Kidney (tissue), 14 donors: ENCODE measurements around the gene ECE2. TPM values are rescaled to one million over a fixed set of nuclear protein-coding genes. Genes with fewer than 3 reads are reported as not detected.

Source experiments
- DNase-seq, 5 donors: peaks; one replicate each; pipeline ENCODE4 v3.0.0-alpha.2; 2013 to 2020
- FAIRE-seq: peaks from 2 replicates; lab custom pipeline; 2012; peaks lifted over from hg19 to GRCh38; lab: Jason Lieb, UNC
- H3K27ac ChIP-seq, 2 donors: one replicate each; pipeline ENCODE4 v1.7.0; 2013; ENCODE audit warnings: low read depth in 2 of 2, low read length in 2 of 2, inconsistent platforms in 1 of 2
- H3K27me3 ChIP-seq: one replicate; pipeline ENCODE4 v1.7.1; 2013; ENCODE audit warnings: low read length, inconsistent platforms; ENCODE audit not compliant: control insufficient read depth, insufficient read depth
- H3K36me3 ChIP-seq, 3 donors: one replicate each; pipeline versions ENCODE4 v1.7.0 to v1.7.1; 2013; ENCODE audit warnings: low read length in 3 of 3, control low read depth in 1 of 3, inconsistent platforms in 1 of 3; ENCODE audit not compliant: insufficient read depth in 3 of 3, control insufficient read depth in 2 of 3
- H3K4me1 ChIP-seq, 3 donors: one replicate each; pipeline versions ENCODE4 v1.7.0 to v1.7.1; 2013; ENCODE audit warnings: low read length in 3 of 3, inconsistent platforms in 1 of 3, low read depth in 1 of 3; ENCODE audit not compliant: control insufficient read depth in 2 of 3, insufficient read depth in 2 of 3
- H3K4me3 ChIP-seq, 3 donors: one replicate each; pipeline versions ENCODE4 v1.7.0 to v1.8.1; 2013; ENCODE audit warnings: low read length in 3 of 3, control low read depth in 1 of 3, inconsistent platforms in 1 of 3
- H3K9ac ChIP-seq, 3 donors: one replicate each; pipeline versions ENCODE4 v1.7.0 to v1.7.1; 2013; ENCODE audit warnings: low read length in 3 of 3, control low read depth in 1 of 3, inconsistent platforms in 1 of 3
- H3K9me3 ChIP-seq, 3 donors: one replicate each; pipeline versions ENCODE4 v1.7.0 to v1.7.1; 2013; ENCODE audit warnings: low read length in 3 of 3, control low read depth in 1 of 3, inconsistent platforms in 1 of 3; ENCODE audit not compliant: control insufficient read depth in 2 of 3, insufficient read depth in 1 of 3
- intact Hi-C: fragments of 100-400 bp; cut with DNase I; formaldehyde crosslinking; loops from one replicate; pipeline ENCODE4 v1.11.1; 2022
- polyA plus RNA-seq: library from polyadenylated mRNA; stranded (reverse); fragments of 350-450 nt; fragmentation: Illumina TruSeq; extraction: RNeasy Lipid Tissue Mini Kit (QIAGEN cat#74804); gene quantifications from one replicate; pipeline ENCODE4 v1.2.3, GENCODE V29; 2014; ENCODE audit warnings: low read depth, low replicate concordance; ENCODE audit not compliant: insufficient read depth
- total RNA-seq: library from RNA; stranded (reverse); fragmentation: NEBNext Ultra II Directional; extraction: Animal tissue kit (Norgen Biotek cat#: 25700); gene quantifications from one replicate; pipeline ENCODE4 v1.2.1, GENCODE V29; 2021
- TF ChIP-seq, protein P1 (sequence below): IDR thresholded peaks from 3 replicates; pipeline ENCODE4 v1.5.1; 2012; ENCODE audit warnings: mild to moderate bottlenecking, moderate library complexity, borderline replicate concordance; ENCODE audit not compliant: insufficient read depth; ENCODE audit errors: extremely low read depth
- donor health status: control.
- donor health status: control.
- donor health status: control.
- donor health status: control.
- donor health status: control.
- donor health status: DM: yes; HTN: yes; CAD: no.
- donor health status: Normal renal cell carcinoma (clear cell type).

Gene ECE2
- total and polyA plus RNA-seq, 2 donors from 2014 or later: not detected

- H3K4me3 ChIP-seq: no peak overlapping the region
- intact Hi-C loops: no loop called here
- DNase-seq: no peak
- H3K27me3 ChIP-seq: peaks cover 16% of the 10 kb centered on the region
- no peak overlapping the region for H3K9ac ChIP-seq
- no peak overlapping the region for H3K27ac ChIP-seq
- H3K36me3 ChIP-seq: no peaks in the 10 kb centered on the region
- no peak for FAIRE-seq
- no peaks in the 10 kb centered on the region for H3K9me3 ChIP-seq
- H3K4me1 ChIP-seq: peaks cover 0 to 8% (median 0%) of the 10 kb centered on the region in 3 donors
- TF ChIP-seq, protein P1, sequence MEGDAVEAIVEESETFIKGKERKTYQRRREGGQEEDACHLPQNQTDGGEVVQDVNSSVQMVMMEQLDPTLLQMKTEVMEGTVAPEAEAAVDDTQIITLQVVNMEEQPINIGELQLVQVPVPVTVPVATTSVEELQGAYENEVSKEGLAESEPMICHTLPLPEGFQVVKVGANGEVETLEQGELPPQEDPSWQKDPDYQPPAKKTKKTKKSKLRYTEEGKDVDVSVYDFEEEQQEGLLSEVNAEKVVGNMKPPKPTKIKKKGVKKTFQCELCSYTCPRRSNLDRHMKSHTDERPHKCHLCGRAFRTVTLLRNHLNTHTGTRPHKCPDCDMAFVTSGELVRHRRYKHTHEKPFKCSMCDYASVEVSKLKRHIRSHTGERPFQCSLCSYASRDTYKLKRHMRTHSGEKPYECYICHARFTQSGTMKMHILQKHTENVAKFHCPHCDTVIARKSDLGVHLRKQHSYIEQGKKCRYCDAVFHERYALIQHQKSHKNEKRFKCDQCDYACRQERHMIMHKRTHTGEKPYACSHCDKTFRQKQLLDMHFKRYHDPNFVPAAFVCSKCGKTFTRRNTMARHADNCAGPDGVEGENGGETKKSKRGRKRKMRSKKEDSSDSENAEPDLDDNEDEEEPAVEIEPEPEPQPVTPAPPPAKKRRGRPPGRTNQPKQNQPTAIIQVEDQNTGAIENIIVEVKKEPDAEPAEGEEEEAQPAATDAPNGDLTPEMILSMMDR: no peak
Measured at GRCh38 chr3:184234671-184235380, 41.0 kb upstream of the ECE2 start.

- Histone ChIP-seq H3K4me1 (peaks cover 0 to 4% (median 0%) of the 10 kb centered on the region in 3 donors), H3K36me3 (no peaks in the 10 kb centered on the region), H3K4me3 (no peak overlapping the region), H3K27me3 (peaks cover 16% of the 10 kb centered on the region), H3K27ac (no peak overlapping the region), H3K9ac (no peak overlapping the region), H3K9me3 (no peaks in the 10 kb centered on the region)
- intact Hi-C loops: no loop called here
- FAIRE-seq: no peak
- TF ChIP-seq, protein P1: no peak
- no peak for DNase-seq
Measured at GRCh38 chr3:184235381-184236032, 40.3 kb upstream of the ECE2 start.

DNA sequence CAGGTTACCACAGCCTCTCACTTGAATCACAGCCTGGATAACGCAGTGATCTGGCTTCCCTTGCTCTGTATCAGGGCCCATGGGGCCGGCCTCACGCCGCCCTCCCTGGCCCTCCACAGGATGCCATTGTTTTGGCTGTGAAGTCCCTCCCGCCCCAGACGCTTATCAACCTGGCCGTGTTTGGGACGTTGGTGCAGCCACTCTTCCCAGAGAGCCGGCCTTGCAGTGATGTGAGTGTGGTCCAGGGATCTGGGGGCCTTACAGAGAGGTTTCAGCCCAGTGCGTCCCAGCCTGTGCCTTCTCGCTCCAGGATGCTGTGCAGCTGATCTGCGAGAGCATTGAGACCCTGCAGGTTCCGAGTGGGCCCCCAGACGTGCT is 39.8 kb upstream of the ECE2 start:
- FAIRE-seq (no peak), DNase-seq (no peak)
- intact Hi-C loops: no loop called here

More for the DNA sequence above, 39.8 kb upstream of the ECE2 start:
- no peak overlapping the region for H3K4me3 ChIP-seq
- no peaks in the 10 kb centered on the region for H3K9me3 ChIP-seq
- no peaks in the 10 kb centered on the region for H3K4me1 ChIP-seq
- TF ChIP-seq, protein P1: no peak
- H3K36me3 ChIP-seq: no peaks in the 10 kb centered on the region
- no peak overlapping the region for H3K27ac ChIP-seq
- H3K9ac ChIP-seq: no peak overlapping the region
- H3K27me3 ChIP-seq: peaks cover 16% of the 10 kb centered on the region
